Tibial nerve (tissue), 4 donors: ENCODE data around the gene LYPD5. TPM values are rescaled to one million over a fixed set of nuclear protein-coding genes. Genes with fewer than 3 reads are reported as not detected.

Source experiments
- DNase-seq, 2 donors: peaks; one replicate each; pipeline ENCODE4 v3.0.0-alpha.2; 2019; ENCODE audit warnings: low spot score in 2 of 2
- H3K27ac ChIP-seq, 4 donors: fragments of 200-600 bp; sonication (generic) in 3 of 4; one replicate each; pipeline ENCODE4 v1.5.1; 2017 to 2019; ENCODE audit warnings: mild to moderate bottlenecking in 1 of 4
- H3K27me3 ChIP-seq, 2 donors: fragments of 200-600 bp; sonication (generic) in 1 of 2; one replicate each; pipeline versions ENCODE4 v1.5.1 to v1.6.0; 2017 to 2019
- H3K36me3 ChIP-seq, 3 donors: fragments of 200-600 bp; sonication (generic); one replicate each; pipeline ENCODE4 v1.5.1; 2018 to 2019
- H3K4me1 ChIP-seq, 4 donors: fragments of 200-600 bp; sonication (generic) in 3 of 4; one replicate each; pipeline ENCODE4 v1.5.1; 2017 to 2019
- H3K4me3 ChIP-seq, 4 donors: fragments of 200-600 bp; sonication (generic) in 3 of 4; one replicate each; pipeline ENCODE4 v1.5.1; 2017 to 2019; ENCODE audit warnings: mild to moderate bottlenecking in 1 of 4, moderate library complexity in 1 of 4
- H3K9me3 ChIP-seq, 4 donors: fragments of 200-600 bp; sonication (generic) in 3 of 4; one replicate each; pipeline ENCODE4 v1.5.1; 2017 to 2019
- CTCF ChIP-seq, 5 experiments: fragments of 200-600 bp in 3 of 5; fragments of 450-650 bp in 2 of 5; sonication (generic) in 3 of 5; IDR thresholded peaks; one replicate each; pipeline ENCODE4 v1.5.1; 2016 to 2019; ENCODE audit warnings: antibody characterized with exemption in 5 of 5, mild to moderate bottlenecking in 3 of 5, moderate library complexity in 2 of 5
- EP300 ChIP-seq, 2 donors: sonication (generic); formaldehyde crosslinking; IDR thresholded peaks; one replicate each; pipeline ENCODE4 v1.6.1; 2017; ENCODE audit warnings: antibody characterized with exemption in 2 of 2, mild to moderate bottlenecking in 1 of 2
- POLR2A ChIP-seq, 2 donors: fragments of 450-650 bp; IDR thresholded peaks; one replicate each; pipeline ENCODE4 v1.6.1; 2017; ENCODE audit warnings: antibody characterized with exemption in 2 of 2, mild to moderate bottlenecking in 2 of 2, moderate library complexity in 2 of 2
- WGBS, 2 donors: methylation state at CpG; one replicate each; pipeline ENCODE4 v1.1.5; 2018; 5-methylcytosine and 5-hydroxymethylcytosine counted together
- total RNA-seq, 4 donors: library from RNA; depleted of rRNA; stranded (reverse); fragments of >200 nt; gene quantifications; one replicate each; pipeline ENCODE4 v1.1.0, GENCODE V29; 2016

LYPD5 gene
- total RNA-seq, 4 donors from 2014 or later: 0.39 to 2.1 (median 0.53) TPM

GRCh38 chr19:43752287-43752875, 49.9 kb downstream of the LYPD5 start:
- Histone ChIP-seq H3K36me3 (peaks cover 0 to 44% (median 2%) of the 10 kb centered on the region in 3 donors), H3K27me3 (no peaks in the 10 kb centered on the region), H3K4me1 (peaks cover 0 to 41% (median 28%) of the 10 kb centered on the region in 4 donors), H3K9me3 (no peaks in the 10 kb centered on the region), H3K27ac (peak overlapping the region in 2 of 4 donors; percentile 98 to 99), H3K4me3 (no peak overlapping the region)
- TF ChIP-seq CTCF (IDR thresholded peaks at IDR 0.05) (no peak), POLR2A (IDR thresholded peaks at IDR 0.05) (no peak), EP300 (IDR thresholded peaks at IDR 0.05) (no peak)
- no peak for DNase-seq
- 92 to 98% methylated on average over 6 of the region's 6 CpGs for WGBS, 2 donors

DNA sequence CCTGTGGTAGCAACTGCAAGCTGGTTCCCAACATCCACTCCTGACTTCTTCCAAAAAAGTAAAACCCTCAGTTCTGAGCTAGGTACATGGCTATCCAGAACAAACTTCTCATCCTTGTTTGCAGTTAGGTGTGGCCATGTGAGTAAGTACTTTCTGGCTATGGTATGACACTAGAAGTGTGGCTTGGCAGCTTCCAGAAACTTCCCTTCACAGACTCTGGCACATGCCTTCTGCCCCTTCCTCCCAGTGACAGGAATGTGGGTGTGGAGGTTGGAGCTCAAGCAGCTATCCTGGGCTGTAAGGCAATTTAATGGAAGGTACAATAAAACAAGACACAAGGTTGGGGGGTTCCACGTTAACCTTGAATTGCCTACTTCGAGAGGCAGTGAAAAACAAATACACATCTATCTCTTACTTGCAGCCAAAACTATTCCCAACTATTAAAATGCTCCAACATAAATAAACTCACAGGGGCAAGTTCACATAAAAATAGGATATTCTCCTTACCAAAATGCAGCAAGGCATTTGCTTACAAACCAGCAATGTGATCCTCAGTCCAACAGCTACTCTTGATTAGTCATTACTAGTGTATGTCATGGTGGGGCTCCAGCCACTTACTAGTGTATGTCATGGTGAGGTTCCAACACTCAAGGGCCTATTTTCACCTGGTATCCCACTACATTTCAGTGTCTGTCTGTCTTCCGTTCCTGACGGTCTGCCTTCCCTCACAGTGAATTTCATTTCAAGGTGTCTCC, 50.6 kb downstream of the LYPD5 start:
- no peak overlapping the region for H3K4me3 ChIP-seq
- H3K27me3 ChIP-seq: no peaks in the 10 kb centered on the region
- WGBS, 2 donors: 85 to 88% methylated on average over 4 of the region's 4 CpGs

DNA sequence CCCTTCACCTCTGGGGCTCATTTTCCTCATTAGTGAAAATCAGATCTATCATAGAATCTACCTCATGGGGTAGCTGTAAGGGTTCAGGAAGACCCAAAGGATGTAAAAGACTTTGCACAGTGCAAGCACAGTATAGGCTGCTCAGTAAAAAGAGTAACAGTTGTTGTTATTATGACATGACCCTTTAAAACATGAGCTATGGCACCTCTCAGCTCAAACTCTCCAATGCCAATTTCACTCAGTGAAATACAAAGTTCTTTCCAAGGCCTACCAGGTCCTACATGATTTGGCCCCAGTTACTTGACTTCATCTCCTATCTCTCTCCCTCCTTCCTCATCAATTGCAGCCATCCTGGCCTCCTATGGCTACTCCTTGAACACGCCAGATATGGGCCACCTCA, 52.3 kb downstream of the LYPD5 start:
- Histone ChIP-seq H3K4me1 (peaks cover 0 to 37% (median 23%) of the 10 kb centered on the region in 4 donors), H3K27ac (no peak overlapping the region), H3K27me3 (no peaks in the 10 kb centered on the region), H3K36me3 (peaks cover 2 to 66% (median 15%) of the 10 kb centered on the region in 3 donors), H3K9me3 (no peaks in the 10 kb centered on the region), H3K4me3 (no peak overlapping the region)
- TF ChIP-seq POLR2A (IDR thresholded peaks at IDR 0.05) (no peak), CTCF (IDR thresholded peaks at IDR 0.05) (no peak), EP300 (IDR thresholded peaks at IDR 0.05) (no peak)
- no peak for DNase-seq
- WGBS, 2 donors: 92 to 97% methylated on average over 1 of the region's 1 CpG

More for the DNA sequence above, 50.6 kb downstream of the LYPD5 start:
- H3K4me1 ChIP-seq: peaks cover 0 to 41% (median 25%) of the 10 kb centered on the region in 4 donors
- peaks cover 2 to 51% (median 10%) of the 10 kb centered on the region in 3 donors for H3K36me3 ChIP-seq
- H3K27ac ChIP-seq: no peak overlapping the region
- H3K9me3 ChIP-seq: no peaks in the 10 kb centered on the region
- no peak for DNase-seq
- no peak for TF ChIP-seq POLR2A (IDR thresholded peaks at IDR 0.05)
- TF ChIP-seq EP300 (IDR thresholded peaks at IDR 0.05): no peak
- TF ChIP-seq CTCF (IDR thresholded peaks at IDR 0.05): no peak

- no peaks in the 10 kb centered on the region for H3K27me3 ChIP-seq
- TF ChIP-seq CTCF (IDR thresholded peaks at IDR 0.05) (no peak), EP300 (IDR thresholded peaks at IDR 0.05) (no peak), POLR2A (IDR thresholded peaks at IDR 0.05) (no peak)
- 87 to 89% methylated on average over 7 of the region's 7 CpGs for WGBS, 2 donors
- no peak for DNase-seq
- H3K27ac ChIP-seq: no peak overlapping the region
- peaks cover 2 to 74% (median 19%) of the 10 kb centered on the region in 3 donors for H3K36me3 ChIP-seq
- H3K4me3 ChIP-seq: no peak overlapping the region
- H3K4me1 ChIP-seq: peaks cover 0 to 42% (median 23%) of the 10 kb centered on the region in 4 donors
- no peaks in the 10 kb centered on the region for H3K9me3 ChIP-seq
Observed at GRCh38 chr19:43749152-43749551, 53.1 kb downstream of the LYPD5 start.

- Histone ChIP-seq H3K9me3 (no peaks in the 10 kb centered on the region), H3K4me1 (peaks cover 0 to 37% (median 20%) of the 10 kb centered on the region in 4 donors), H3K36me3 (peaks cover 2 to 78% (median 22%) of the 10 kb centered on the region in 3 donors), H3K4me3 (no peak overlapping the region), H3K27me3 (no peaks in the 10 kb centered on the region), H3K27ac (no peak overlapping the region)
- no peak for TF ChIP-seq EP300 (IDR thresholded peaks at IDR 0.05)
- TF ChIP-seq POLR2A (IDR thresholded peaks at IDR 0.05): no peak
- TF ChIP-seq CTCF (IDR thresholded peaks at IDR 0.05): no peak
- 81 to 84% methylated on average over 4 of the region's 4 CpGs for WGBS, 2 donors
- no peak for DNase-seq
Observed at GRCh38 chr19:43748685-43749084, 53.6 kb downstream of the LYPD5 start.
